ENCODE results near the gene SLC9A5.

GRCh38 chr16:67294171-67294757, 45.5 kb downstream of the SLC9A5 start:
- TF ChIP-seq CTCF (conservative IDR thresholded peaks at IDR 0.05 in 1 of 2, IDR thresholded peaks at IDR 0.05 in 1 of 2; ENCODE audit: extremely low read depth in 1 of 2, insufficient read depth in 1 of 2, low read depth in 1 of 2, low read length in 2 of 2) (no peak), EZH2 (IDR thresholded peaks at IDR 0.05; ENCODE audit: borderline replicate concordance, low read length) (no peak)

Measured in mammary epithelial cell (primary cell).